ENCODE results near the gene CCDC57. TPM values are rescaled to one million over a fixed set of nuclear protein-coding genes. Genes with fewer than 3 reads are reported as not detected.

The CCDC57 gene
- total and polyA plus RNA-seq, 9 of the 15 experiments (the other 6 are each of a cell fraction or from before 2014, with no cell fraction given) = 0.83 to 36.2 (median 13.6) TPM

DNA sequence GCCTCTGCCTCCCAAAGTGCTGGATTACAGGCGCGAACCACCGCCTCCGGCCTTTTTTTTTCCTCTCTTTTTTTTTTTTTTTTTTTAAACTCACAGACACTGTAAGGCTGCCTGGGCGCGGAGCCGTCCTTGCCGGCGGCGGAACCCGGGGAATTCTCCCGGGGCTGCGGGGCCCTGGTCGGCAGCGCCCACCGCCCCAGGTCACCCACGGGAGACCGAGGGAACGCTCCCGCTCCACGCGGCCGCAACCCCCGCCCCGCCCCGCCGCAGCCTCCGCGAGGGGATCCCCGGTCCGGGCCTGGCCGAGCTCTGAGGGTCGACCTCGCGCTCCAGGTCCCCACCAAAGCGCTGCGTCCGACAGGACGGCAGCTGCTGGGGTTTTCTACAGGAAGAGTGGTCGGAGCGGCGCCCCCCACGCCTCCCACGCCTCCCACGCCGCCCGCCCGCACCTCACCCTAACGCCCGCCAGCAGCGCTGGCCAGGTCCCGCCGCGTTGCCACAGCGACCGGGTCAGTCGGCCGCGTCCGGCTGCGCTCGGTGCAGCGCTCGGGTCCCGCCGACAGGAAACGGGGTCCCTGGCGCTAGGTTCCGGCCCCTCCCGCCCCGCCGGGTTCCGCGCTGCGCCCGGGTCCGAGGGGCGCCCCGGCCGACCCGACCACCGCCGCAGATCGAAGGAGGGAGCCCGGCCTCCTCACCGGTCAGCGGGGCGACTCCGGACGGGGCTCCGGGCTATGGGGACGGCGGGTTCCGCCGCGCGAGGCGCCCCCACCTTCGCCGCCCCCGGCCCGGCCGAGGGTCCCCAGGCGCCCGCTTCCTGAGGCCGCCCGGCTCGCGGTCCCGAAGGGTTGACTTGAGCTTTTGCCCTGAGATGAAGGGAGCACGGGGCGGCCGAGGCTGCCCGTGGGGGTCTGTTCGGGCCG is at the start of gene CCDC57 (continued):
- TF ChIP-seq, protein P1, sequence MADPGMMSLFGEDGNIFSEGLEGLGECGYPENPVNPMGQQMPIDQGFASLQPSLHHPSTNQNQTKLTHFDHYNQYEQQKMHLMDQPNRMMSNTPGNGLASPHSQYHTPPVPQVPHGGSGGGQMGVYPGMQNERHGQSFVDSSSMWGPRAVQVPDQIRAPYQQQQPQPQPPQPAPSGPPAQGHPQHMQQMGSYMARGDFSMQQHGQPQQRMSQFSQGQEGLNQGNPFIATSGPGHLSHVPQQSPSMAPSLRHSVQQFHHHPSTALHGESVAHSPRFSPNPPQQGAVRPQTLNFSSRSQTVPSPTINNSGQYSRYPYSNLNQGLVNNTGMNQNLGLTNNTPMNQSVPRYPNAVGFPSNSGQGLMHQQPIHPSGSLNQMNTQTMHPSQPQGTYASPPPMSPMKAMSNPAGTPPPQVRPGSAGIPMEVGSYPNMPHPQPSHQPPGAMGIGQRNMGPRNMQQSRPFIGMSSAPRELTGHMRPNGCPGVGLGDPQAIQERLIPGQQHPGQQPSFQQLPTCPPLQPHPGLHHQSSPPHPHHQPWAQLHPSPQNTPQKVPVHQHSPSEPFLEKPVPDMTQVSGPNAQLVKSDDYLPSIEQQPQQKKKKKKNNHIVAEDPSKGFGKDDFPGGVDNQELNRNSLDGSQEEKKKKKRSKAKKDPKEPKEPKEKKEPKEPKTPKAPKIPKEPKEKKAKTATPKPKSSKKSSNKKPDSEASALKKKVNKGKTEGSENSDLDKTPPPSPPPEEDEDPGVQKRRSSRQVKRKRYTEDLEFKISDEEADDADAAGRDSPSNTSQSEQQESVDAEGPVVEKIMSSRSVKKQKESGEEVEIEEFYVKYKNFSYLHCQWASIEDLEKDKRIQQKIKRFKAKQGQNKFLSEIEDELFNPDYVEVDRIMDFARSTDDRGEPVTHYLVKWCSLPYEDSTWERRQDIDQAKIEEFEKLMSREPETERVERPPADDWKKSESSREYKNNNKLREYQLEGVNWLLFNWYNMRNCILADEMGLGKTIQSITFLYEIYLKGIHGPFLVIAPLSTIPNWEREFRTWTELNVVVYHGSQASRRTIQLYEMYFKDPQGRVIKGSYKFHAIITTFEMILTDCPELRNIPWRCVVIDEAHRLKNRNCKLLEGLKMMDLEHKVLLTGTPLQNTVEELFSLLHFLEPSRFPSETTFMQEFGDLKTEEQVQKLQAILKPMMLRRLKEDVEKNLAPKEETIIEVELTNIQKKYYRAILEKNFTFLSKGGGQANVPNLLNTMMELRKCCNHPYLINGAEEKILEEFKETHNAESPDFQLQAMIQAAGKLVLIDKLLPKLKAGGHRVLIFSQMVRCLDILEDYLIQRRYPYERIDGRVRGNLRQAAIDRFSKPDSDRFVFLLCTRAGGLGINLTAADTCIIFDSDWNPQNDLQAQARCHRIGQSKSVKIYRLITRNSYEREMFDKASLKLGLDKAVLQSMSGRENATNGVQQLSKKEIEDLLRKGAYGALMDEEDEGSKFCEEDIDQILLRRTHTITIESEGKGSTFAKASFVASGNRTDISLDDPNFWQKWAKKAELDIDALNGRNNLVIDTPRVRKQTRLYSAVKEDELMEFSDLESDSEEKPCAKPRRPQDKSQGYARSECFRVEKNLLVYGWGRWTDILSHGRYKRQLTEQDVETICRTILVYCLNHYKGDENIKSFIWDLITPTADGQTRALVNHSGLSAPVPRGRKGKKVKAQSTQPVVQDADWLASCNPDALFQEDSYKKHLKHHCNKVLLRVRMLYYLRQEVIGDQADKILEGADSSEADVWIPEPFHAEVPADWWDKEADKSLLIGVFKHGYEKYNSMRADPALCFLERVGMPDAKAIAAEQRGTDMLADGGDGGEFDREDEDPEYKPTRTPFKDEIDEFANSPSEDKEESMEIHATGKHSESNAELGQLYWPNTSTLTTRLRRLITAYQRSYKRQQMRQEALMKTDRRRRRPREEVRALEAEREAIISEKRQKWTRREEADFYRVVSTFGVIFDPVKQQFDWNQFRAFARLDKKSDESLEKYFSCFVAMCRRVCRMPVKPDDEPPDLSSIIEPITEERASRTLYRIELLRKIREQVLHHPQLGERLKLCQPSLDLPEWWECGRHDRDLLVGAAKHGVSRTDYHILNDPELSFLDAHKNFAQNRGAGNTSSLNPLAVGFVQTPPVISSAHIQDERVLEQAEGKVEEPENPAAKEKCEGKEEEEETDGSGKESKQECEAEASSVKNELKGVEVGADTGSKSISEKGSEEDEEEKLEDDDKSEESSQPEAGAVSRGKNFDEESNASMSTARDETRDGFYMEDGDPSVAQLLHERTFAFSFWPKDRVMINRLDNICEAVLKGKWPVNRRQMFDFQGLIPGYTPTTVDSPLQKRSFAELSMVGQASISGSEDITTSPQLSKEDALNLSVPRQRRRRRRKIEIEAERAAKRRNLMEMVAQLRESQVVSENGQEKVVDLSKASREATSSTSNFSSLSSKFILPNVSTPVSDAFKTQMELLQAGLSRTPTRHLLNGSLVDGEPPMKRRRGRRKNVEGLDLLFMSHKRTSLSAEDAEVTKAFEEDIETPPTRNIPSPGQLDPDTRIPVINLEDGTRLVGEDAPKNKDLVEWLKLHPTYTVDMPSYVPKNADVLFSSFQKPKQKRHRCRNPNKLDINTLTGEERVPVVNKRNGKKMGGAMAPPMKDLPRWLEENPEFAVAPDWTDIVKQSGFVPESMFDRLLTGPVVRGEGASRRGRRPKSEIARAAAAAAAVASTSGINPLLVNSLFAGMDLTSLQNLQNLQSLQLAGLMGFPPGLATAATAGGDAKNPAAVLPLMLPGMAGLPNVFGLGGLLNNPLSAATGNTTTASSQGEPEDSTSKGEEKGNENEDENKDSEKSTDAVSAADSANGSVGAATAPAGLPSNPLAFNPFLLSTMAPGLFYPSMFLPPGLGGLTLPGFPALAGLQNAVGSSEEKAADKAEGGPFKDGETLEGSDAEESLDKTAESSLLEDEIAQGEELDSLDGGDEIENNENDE (IDR thresholded peaks at IDR 0.05; ENCODE audit: low read depth, low read length) = no peak
- TF ChIP-seq, protein P2, sequence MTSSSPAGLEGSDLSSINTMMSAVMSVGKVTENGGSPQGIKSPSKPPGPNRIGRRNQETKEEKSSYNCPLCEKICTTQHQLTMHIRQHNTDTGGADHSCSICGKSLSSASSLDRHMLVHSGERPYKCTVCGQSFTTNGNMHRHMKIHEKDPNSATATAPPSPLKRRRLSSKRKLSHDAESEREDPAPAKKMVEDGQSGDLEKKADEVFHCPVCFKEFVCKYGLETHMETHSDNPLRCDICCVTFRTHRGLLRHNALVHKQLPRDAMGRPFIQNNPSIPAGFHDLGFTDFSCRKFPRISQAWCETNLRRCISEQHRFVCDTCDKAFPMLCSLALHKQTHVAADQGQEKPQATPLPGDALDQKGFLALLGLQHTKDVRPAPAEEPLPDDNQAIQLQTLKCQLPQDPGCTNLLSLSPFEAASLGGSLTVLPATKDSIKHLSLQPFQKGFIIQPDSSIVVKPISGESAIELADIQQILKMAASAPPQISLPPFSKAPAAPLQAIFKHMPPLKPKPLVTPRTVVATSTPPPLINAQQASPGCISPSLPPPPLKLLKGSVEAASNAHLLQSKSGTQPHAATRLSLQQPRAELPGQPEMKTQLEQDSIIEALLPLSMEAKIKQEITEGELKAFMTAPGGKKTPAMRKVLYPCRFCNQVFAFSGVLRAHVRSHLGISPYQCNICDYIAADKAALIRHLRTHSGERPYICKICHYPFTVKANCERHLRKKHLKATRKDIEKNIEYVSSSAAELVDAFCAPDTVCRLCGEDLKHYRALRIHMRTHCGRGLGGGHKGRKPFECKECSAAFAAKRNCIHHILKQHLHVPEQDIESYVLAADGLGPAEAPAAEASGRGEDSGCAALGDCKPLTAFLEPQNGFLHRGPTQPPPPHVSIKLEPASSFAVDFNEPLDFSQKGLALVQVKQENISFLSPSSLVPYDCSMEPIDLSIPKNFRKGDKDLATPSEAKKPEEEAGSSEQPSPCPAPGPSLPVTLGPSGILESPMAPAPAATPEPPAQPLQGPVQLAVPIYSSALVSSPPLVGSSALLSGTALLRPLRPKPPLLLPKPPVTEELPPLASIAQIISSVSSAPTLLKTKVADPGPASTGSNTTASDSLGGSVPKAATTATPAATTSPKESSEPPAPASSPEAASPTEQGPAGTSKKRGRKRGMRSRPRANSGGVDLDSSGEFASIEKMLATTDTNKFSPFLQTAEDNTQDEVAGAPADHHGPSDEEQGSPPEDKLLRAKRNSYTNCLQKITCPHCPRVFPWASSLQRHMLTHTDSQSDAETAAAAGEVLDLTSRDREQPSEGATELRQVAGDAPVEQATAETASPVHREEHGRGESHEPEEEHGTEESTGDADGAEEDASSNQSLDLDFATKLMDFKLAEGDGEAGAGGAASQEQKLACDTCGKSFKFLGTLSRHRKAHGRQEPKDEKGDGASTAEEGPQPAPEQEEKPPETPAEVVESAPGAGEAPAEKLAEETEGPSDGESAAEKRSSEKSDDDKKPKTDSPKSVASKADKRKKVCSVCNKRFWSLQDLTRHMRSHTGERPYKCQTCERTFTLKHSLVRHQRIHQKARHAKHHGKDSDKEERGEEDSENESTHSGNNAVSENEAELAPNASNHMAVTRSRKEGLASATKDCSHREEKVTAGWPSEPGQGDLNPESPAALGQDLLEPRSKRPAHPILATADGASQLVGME (CRISPR knock-in tag; IDR thresholded peaks at IDR 0.05) = 0 out of 2 replicates have a peak, but pooled peaks have one; percentile 68
- TF ChIP-seq TAF1 (IDR thresholded peaks at IDR 0.05; ENCODE audit: control insufficient read depth, extremely low read depth, insufficient read depth, low read length, severe bottlenecking) = peak; percentile 92
